Measurements from ENCODE around the gene GET3. TPM values are rescaled to one million over a fixed set of nuclear protein-coding genes. Genes with fewer than 3 reads are reported as not detected.
A peak's percentile ranks its signal among the peaks of the same experiment; 100 is the strongest.
"Not testable (repeated sequence)": the region's sequence is repeated elsewhere in the genome, so short reads cannot be mapped to it uniquely, and the experiment has no call there.

Gene GET3
- total RNA-seq, 1 donor from 2014 or later, result 55.6 TPM

DNA sequence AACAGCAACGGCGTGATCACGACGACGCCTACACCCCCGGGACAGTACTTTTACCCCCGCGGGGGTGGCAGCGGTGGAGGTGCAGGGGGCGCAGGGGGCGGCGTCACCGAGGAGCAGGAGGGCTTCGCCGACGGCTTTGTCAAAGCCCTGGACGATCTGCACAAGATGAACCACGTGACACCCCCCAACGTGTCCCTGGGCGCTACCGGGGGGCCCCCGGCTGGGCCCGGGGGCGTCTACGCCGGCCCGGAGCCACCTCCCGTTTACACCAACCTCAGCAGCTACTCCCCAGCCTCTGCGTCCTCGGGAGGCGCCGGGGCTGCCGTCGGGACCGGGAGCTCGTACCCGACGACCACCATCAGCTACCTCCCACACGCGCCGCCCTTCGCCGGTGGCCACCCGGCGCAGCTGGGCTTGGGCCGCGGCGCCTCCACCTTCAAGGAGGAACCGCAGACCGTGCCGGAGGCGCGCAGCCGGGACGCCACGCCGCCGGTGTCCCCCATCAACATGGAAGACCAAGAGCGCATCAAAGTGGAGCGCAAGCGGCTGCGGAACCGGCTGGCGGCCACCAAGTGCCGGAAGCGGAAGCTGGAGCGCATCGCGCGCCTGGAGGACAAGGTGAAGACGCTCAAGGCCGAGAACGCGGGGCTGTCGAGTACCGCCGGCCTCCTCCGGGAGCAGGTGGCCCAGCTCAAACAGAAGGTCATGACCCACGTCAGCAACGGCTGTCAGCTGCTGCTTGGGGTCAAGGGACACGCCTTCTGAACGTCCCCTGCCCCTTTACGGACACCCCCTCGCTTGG is 55.0 kb downstream of the GET3 start:
- DNase-seq (ENCODE audit: low spot score), result peak; percentile 78

DNA sequence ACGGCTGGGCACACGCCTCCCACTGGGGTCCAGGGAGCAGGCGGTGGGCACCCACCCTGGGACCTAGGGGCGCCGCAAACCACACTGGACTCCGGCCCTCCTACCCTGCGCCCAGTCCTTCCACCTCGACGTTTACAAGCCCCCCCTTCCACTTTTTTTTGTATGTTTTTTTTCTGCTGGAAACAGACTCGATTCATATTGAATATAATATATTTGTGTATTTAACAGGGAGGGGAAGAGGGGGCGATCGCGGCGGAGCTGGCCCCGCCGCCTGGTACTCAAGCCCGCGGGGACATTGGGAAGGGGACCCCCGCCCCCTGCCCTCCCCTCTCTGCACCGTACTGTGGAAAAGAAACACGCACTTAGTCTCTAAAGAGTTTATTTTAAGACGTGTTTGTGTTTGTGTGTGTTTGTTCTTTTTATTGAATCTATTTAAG is 55.6 kb downstream of the GET3 start:
- peak; percentile 53 for DNase-seq (ENCODE audit: low spot score)

DNA sequence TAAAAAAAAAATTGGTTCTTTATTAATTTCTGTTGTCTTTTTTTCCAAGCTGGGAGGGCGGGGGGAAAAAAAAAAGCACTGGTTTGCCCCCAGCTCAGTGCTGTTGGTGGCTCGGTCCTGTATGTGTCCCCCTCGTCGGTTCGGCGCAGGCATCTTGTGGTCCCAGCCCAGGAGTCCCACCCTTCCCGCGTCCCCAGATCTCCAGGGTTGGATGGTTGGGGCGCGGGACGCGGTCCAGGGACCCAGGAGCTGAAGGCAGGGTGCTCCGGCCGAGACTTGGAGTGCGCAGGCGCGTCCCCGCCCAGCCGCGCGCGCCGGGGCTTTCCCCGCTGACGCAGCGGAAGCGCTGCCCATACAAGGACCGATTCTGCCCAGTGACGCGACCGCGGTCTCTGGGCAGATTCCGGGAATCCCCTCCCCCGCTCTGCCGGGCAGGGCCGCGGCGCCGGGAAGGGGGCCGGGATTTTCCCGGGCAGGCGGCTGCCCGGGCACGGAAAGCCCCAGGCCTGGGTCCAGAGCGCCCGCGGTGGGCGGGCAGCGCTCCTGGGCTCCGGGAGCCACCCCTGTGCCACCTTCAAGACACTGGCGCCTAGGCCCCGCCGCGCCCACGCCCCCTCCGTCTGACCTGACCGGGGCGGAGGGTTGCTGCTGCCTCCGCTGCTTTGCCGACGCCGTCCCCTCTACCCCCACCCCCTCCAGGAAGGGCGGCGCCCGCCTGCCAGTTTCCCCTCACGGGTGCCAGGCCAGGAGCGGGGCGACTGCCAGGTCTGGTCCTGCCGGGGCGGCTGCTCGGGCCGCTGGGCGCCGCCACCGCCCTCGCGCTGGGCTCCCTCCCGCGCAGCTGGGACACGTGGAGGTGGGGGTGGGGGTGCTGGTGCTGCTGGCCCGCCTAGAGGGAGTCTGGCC is 56.2 kb downstream of the GET3 start:
- DNase-seq (ENCODE audit: low spot score), result peak; percentile 94

DNA sequence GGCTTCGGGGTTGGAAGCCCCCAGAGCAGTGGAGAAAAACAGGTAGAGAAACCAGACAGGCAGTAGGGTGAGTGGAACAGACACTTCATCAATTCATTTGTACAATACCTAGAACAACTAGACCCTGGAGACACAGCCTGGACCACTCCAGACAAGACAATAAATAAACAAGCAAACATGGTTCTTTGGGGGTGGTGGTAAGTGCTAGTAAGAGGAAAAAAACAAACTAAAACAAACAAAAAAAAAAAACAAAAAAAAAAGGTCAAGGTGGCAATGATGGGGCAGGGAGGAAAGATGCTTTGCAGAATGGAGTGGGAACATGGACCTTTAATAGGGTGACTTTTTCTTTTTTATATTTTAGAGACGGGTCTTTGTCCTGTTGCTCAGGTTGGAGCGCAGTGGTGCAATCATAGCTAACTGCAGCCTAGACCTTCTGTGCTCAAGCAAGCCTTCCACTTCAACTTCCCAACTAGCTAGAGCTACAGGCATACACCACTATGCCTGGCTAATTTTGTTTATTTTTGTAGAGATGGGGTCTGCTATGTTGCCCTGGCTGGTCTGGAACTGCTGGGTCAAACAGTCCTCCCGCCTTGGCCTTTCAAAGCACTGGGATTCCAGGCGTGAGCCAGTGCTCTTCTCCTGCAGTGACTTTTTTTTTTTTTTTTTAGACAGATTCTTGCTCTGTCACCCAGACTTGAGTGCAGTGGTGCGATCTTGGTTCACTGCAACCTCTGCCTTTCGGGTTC is 57.1 kb downstream of the GET3 start:
- peak; percentile 45 for DNase-seq (ENCODE audit: low spot score)

DNA sequence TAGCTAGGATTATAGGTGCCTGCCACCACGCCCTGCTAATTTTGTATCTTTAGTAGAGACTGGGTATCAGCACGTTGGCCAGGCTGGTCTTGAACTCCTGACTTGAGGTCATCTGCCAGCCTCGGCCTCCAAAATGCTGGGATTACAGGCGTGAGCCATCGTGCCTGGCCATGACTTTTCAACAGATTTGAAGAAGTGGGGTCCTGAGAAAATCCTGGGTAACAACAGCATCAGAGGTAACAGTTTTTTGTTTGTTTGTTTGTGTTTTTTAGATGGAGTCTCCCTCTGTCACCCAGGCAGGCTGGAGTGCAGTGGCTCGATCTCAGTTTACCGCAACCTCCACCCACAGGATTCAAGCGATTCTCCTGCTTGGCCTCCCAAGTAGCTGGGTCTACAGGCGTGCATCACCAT is 57.7 kb downstream of the GET3 start:
- DNase-seq (ENCODE audit: low spot score), result no peak

DNA sequence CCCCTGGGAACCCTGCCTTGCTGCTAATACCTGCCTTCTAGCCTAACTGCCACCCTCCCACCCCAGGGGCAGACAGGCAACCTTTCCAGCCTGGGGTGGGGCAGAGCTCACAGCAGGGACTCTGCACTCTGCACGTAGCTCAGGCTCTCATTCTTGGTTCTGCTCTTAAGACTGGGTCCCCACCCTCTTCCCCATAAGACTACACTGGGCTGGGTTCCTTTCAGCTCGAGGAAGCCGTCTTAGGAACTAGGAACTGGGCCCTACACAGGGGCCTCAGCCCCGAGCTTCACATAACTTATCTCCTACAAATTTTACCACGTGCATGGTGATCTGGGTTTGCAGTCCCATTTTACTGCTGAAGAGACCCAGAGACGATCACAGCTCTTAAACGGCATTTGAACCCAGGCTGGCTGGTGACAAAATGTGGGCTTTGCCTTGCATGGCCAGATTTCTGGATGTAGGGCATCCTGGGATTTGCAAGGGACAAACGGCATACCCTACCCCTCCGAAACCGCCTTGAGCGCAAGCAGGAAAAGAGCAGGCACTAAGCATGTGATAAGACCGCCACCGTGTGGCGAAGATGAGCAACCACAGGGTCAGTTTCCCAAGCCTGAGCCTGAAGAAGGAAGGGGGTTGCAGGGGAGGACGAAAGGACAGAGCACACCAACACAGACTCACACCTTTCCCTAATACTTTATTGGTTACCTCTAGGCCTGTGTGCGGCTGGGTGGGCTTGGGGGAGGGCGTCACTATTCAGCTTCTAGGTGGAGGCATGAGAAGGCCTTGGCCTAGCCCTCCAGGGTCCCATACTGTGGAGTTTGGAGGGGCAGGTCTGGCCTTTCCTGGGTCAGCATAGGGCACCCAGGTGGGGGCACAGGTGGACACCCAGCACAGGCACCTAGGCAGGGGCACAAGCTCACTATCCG is 59.1 kb downstream of the GET3 start:
- peak; percentile 83 for DNase-seq (ENCODE audit: low spot score)

DNA sequence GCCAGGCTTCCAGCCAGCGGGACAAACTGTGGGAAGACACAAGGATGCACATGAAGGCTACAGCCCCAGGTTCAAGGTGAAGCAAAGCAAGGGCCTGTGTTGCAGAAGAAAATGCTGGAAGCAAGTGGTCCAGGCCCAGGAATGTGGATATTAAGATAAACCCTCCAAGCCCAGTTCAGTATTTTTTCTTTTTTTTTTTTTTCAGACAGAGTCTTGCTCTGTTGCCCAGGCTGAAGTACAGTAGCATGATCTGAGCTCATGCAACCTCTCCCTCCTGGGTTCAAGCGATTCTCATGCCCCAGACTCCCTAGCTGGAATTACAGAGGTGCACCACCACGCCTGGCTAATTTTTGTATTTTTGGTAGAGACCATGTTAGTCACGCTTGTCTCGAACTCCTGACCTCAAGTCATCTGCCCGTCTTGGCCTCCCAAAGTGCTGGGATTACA is 59.9 kb downstream of the GET3 start:
- DNase-seq (ENCODE audit: low spot score), result no peak

DNA sequence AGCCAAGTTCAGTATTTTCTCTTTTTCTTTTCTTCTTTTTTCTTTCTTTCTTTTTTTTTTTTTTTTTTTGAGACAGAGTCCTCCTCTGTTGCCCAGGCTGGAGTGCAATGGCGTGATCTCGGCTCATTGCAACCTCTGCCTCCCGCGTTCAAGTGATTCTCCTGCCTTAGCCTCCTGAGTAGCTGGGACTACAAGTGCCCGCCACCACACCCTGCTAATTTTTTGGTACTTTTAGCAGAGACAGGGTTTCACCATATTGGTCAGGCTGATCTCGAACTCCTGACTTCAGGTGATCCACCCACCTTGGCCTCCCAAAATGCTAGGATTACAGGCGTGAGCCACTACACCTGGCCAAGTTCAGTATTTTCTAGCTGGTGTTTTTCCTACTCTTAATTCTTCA is 60.3 kb downstream of the GET3 start:
- not testable (repeated sequence) for DNase-seq (ENCODE audit: low spot score)

Other genes with a start within 250 kb of the GET3 start
- gene ZNF564, start 186.0 kb upstream of the GET3 start, total RNA-seq, result 31.1 TPM
- gene ZNF490, start 126.7 kb upstream of the GET3 start, total RNA-seq, result 12.1 TPM
- 40.9 TPM for gene ZNF791, start 126.6 kb upstream of the GET3 start, total RNA-seq
- 85.1 TPM for gene MAN2B1, start 70.8 kb upstream of the GET3 start, total RNA-seq
- gene WDR83, start 70.7 kb upstream of the GET3 start, total RNA-seq, result 11.0 TPM
- 79.7 TPM for gene DHPS, start 55.6 kb upstream of the GET3 start, total RNA-seq
- gene GNG14, start 49.5 kb upstream of the GET3 start, total RNA-seq, result not detected
- gene FBXW9, start 40.9 kb upstream of the GET3 start, total RNA-seq, result 8.7 TPM
- gene TNPO2, start 13.6 kb upstream of the GET3 start, total RNA-seq, result 111 TPM
- gene TRIR, start 2.8 kb upstream of the GET3 start, total RNA-seq, result 132 TPM
- not detected for gene BEST2, start 14.3 kb downstream of the GET3 start, total RNA-seq
- gene HOOK2, start 38.1 kb downstream of the GET3 start, total RNA-seq, result 79.0 TPM
- 191 TPM for gene JUNB, start 54.0 kb downstream of the GET3 start, total RNA-seq
- gene PRDX2, start 64.3 kb downstream of the GET3 start, total RNA-seq, result 196 TPM
- 4.4 TPM for gene THSD8, start 64.6 kb downstream of the GET3 start, total RNA-seq
- gene RNASEH2A, start 69.1 kb downstream of the GET3 start, total RNA-seq, result 8.8 TPM
- not detected for gene RTBDN, start 97.1 kb downstream of the GET3 start, total RNA-seq
- gene MAST1, start 101.0 kb downstream of the GET3 start, total RNA-seq, result 0.36 TPM
- 42.2 TPM for gene DNASE2, start 144.0 kb downstream of the GET3 start, total RNA-seq
- not detected for gene KLF1, start 149.7 kb downstream of the GET3 start, total RNA-seq
- 35.6 TPM for gene GCDH, start 153.7 kb downstream of the GET3 start, total RNA-seq
- gene SYCE2, start 181.8 kb downstream of the GET3 start, total RNA-seq, result 0.52 TPM
- 60.9 TPM for gene FARSA, start 196.2 kb downstream of the GET3 start, total RNA-seq
- 643 TPM for gene CALR, start 201.1 kb downstream of the GET3 start, total RNA-seq
- 96.5 TPM for gene RAD23A, start 208.4 kb downstream of the GET3 start, total RNA-seq
- gene GADD45GIP1, start 219.7 kb downstream of the GET3 start, total RNA-seq, result 12.4 TPM
- gene DAND5, start 232.1 kb downstream of the GET3 start, total RNA-seq, result not detected

All from ureter (tissue), 1 donor.